Measurements from ENCODE around the gene TMOD1. TPM values are rescaled to one million over a fixed set of nuclear protein-coding genes. Genes with fewer than 3 reads are reported as not detected.

The TMOD1 gene
- total RNA-seq, 1 experiment from 2014 or later = 1.0 TPM

DNA sequence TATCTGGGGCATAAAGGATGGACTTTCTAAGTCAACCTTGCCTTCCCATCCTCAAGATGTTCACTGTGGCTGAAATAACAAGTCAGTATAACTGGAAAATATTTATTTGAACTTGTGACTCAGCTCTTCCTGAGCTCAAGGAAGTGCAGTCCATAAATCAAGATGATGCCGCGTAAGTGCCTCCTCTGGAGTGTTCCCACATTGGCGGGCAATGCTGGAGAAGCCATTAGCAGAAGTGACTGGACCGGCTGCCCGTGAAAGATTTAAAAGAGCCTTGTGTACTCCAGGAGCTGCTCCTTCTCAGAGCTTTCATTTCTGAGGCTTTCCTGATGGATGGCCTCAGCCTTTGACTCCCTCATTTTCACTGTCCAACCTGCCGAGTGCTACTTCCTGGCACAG, 17.4 kb downstream of the TMOD1 start (continued):
- TF ChIP-seq NR2C2 (CRISPR knock-in tag; IDR thresholded peaks at IDR 0.05) = no peak
- TF ChIP-seq SP1 (CRISPR knock-in tag; conservative IDR thresholded peaks at IDR 0.05) = no peak
- TF ChIP-seq, protein P1, sequence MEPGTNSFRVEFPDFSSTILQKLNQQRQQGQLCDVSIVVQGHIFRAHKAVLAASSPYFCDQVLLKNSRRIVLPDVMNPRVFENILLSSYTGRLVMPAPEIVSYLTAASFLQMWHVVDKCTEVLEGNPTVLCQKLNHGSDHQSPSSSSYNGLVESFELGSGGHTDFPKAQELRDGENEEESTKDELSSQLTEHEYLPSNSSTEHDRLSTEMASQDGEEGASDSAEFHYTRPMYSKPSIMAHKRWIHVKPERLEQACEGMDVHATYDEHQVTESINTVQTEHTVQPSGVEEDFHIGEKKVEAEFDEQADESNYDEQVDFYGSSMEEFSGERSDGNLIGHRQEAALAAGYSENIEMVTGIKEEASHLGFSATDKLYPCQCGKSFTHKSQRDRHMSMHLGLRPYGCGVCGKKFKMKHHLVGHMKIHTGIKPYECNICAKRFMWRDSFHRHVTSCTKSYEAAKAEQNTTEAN (CRISPR knock-in tag; IDR thresholded peaks at IDR 0.05) = no peak
- TF ChIP-seq, protein P2, sequence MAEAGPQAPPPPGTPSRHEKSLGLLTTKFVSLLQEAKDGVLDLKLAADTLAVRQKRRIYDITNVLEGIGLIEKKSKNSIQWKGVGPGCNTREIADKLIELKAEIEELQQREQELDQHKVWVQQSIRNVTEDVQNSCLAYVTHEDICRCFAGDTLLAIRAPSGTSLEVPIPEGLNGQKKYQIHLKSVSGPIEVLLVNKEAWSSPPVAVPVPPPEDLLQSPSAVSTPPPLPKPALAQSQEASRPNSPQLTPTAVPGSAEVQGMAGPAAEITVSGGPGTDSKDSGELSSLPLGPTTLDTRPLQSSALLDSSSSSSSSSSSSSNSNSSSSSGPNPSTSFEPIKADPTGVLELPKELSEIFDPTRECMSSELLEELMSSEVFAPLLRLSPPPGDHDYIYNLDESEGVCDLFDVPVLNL (CRISPR knock-in tag; IDR thresholded peaks at IDR 0.05; ENCODE audit: borderline replicate concordance, low read depth) = no peak
- no peak for TF ChIP-seq ELF4 (CRISPR knock-in tag; IDR thresholded peaks at IDR 0.05; ENCODE audit: low read depth)
- TF ChIP-seq TCF7 (CRISPR knock-in tag; IDR thresholded peaks at IDR 0.05; ENCODE audit: low read depth) = no peak
- TF ChIP-seq NFATC4 (CRISPR knock-in tag; IDR thresholded peaks at IDR 0.05) = no peak
- no peak for TF ChIP-seq ESRRA (CRISPR knock-in tag; IDR thresholded peaks at IDR 0.05; ENCODE audit: borderline replicate concordance)

DNA sequence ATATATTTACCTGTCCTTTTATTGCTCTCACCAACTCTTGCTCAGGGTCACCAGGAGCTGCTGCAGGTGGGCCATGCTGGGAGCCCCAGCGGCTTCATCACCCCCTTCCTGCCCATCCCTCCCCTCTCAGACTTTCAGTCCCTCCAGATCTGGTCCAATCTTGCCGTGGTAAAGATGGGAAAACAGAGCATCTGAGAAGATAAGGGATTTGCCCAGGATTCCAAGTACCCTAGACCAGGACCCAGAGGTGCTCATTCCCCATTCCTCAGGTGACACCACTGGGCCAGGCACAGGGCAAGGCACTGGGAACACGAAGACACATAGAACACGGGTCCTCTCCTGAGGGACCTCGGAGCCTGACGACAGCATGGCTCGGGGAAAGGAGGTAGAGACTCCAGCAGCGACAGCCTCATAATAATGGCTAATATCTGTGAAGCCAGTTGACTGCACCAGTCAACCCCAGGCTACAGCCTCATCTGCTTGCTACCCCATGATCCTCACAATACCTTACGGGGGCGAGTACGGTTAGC, 18.0 kb downstream of the TMOD1 start:
- Mint-ChIP-seq H3K4me1 (peaks cover 8% of the 10 kb centered on the region), H3K4me3 (no peak overlapping the region), H3K9me3 (no peaks in the 10 kb centered on the region), H3K27ac (no peak overlapping the region), H3K27me3 (ENCODE audit: low read depth) (no peaks in the 10 kb centered on the region), H3K36me3 (no peaks in the 10 kb centered on the region)
- CTCF ChIA-PET = interaction anchor here (5.2 kb wide), 1 partner anchor 79 kb away, joined by 30 read pairs; no protein-coding TSS in a partner anchor
- ATAC-seq (no peak), DNase-seq (ENCODE audit: low spot score) (no peak)
- POLR2A ChIA-PET = no interaction called here
- TF ChIP-seq ZNF671 (CRISPR knock-in tag; IDR thresholded peaks at IDR 0.05) (no peak), ZNF138 (CRISPR knock-in tag; conservative IDR thresholded peaks at IDR 0.05) (no peak), ZNF263 (CRISPR knock-in tag; IDR thresholded peaks at IDR 0.05; ENCODE audit: low read depth) (no peak), NFE2L1 (CRISPR knock-in tag; IDR thresholded peaks at IDR 0.05) (no peak), ETV6 (CRISPR knock-in tag; IDR thresholded peaks at IDR 0.05) (no peak), RORB (CRISPR knock-in tag; IDR thresholded peaks at IDR 0.05) (no peak), OVOL2 (CRISPR knock-in tag; IDR thresholded peaks at IDR 0.05; ENCODE audit: borderline replicate concordance) (no peak), SMAD3 (CRISPR knock-in tag; IDR thresholded peaks at IDR 0.05; ENCODE audit: borderline replicate concordance) (no peak), TCF7 (CRISPR knock-in tag; IDR thresholded peaks at IDR 0.05; ENCODE audit: low read depth) (no peak), SOX15 (CRISPR knock-in tag; IDR thresholded peaks at IDR 0.05) (no peak)
- TF ChIP-seq, protein P3, sequence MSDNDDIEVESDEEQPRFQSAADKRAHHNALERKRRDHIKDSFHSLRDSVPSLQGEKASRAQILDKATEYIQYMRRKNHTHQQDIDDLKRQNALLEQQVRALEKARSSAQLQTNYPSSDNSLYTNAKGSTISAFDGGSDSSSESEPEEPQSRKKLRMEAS (CRISPR knock-in tag; IDR thresholded peaks at IDR 0.05) = no peak
- TF ChIP-seq, protein P4, sequence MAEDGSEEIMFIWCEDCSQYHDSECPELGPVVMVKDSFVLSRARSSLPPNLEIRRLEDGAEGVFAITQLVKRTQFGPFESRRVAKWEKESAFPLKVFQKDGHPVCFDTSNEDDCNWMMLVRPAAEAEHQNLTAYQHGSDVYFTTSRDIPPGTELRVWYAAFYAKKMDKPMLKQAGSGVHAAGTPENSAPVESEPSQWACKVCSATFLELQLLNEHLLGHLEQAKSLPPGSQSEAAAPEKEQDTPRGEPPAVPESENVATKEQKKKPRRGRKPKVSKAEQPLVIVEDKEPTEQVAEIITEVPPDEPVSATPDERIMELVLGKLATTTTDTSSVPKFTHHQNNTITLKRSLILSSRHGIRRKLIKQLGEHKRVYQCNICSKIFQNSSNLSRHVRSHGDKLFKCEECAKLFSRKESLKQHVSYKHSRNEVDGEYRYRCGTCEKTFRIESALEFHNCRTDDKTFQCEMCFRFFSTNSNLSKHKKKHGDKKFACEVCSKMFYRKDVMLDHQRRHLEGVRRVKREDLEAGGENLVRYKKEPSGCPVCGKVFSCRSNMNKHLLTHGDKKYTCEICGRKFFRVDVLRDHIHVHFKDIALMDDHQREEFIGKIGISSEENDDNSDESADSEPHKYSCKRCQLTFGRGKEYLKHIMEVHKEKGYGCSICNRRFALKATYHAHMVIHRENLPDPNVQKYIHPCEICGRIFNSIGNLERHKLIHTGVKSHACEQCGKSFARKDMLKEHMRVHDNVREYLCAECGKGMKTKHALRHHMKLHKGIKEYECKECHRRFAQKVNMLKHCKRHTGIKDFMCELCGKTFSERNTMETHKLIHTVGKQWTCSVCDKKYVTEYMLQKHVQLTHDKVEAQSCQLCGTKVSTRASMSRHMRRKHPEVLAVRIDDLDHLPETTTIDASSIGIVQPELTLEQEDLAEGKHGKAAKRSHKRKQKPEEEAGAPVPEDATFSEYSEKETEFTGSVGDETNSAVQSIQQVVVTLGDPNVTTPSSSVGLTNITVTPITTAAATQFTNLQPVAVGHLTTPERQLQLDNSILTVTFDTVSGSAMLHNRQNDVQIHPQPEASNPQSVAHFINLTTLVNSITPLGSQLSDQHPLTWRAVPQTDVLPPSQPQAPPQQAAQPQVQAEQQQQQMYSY (CRISPR knock-in tag; IDR thresholded peaks at IDR 0.05) = no peak
- TF ChIP-seq, protein P5, sequence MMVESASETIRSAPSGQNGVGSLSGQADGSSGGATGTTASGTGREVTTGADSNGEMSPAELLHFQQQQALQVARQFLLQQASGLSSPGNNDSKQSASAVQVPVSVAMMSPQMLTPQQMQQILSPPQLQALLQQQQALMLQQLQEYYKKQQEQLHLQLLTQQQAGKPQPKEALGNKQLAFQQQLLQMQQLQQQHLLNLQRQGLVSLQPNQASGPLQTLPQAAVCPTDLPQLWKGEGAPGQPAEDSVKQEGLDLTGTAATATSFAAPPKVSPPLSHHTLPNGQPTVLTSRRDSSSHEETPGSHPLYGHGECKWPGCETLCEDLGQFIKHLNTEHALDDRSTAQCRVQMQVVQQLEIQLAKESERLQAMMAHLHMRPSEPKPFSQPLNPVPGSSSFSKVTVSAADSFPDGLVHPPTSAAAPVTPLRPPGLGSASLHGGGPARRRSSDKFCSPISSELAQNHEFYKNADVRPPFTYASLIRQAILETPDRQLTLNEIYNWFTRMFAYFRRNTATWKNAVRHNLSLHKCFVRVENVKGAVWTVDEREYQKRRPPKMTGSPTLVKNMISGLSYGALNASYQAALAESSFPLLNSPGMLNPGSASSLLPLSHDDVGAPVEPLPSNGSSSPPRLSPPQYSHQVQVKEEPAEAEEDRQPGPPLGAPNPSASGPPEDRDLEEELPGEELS (CRISPR knock-in tag; IDR thresholded peaks at IDR 0.05) = no peak
- TF ChIP-seq, protein P6, sequence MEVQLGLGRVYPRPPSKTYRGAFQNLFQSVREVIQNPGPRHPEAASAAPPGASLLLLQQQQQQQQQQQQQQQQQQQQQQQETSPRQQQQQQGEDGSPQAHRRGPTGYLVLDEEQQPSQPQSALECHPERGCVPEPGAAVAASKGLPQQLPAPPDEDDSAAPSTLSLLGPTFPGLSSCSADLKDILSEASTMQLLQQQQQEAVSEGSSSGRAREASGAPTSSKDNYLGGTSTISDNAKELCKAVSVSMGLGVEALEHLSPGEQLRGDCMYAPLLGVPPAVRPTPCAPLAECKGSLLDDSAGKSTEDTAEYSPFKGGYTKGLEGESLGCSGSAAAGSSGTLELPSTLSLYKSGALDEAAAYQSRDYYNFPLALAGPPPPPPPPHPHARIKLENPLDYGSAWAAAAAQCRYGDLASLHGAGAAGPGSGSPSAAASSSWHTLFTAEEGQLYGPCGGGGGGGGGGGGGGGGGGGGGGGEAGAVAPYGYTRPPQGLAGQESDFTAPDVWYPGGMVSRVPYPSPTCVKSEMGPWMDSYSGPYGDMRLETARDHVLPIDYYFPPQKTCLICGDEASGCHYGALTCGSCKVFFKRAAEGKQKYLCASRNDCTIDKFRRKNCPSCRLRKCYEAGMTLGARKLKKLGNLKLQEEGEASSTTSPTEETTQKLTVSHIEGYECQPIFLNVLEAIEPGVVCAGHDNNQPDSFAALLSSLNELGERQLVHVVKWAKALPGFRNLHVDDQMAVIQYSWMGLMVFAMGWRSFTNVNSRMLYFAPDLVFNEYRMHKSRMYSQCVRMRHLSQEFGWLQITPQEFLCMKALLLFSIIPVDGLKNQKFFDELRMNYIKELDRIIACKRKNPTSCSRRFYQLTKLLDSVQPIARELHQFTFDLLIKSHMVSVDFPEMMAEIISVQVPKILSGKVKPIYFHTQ (CRISPR knock-in tag; IDR thresholded peaks at IDR 0.05) = no peak
- TF ChIP-seq, protein P7, sequence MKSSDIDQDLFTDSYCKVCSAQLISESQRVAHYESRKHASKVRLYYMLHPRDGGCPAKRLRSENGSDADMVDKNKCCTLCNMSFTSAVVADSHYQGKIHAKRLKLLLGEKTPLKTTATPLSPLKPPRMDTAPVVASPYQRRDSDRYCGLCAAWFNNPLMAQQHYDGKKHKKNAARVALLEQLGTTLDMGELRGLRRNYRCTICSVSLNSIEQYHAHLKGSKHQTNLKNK (CRISPR knock-in tag; IDR thresholded peaks at IDR 0.05) = no peak
- TF ChIP-seq, protein P8, sequence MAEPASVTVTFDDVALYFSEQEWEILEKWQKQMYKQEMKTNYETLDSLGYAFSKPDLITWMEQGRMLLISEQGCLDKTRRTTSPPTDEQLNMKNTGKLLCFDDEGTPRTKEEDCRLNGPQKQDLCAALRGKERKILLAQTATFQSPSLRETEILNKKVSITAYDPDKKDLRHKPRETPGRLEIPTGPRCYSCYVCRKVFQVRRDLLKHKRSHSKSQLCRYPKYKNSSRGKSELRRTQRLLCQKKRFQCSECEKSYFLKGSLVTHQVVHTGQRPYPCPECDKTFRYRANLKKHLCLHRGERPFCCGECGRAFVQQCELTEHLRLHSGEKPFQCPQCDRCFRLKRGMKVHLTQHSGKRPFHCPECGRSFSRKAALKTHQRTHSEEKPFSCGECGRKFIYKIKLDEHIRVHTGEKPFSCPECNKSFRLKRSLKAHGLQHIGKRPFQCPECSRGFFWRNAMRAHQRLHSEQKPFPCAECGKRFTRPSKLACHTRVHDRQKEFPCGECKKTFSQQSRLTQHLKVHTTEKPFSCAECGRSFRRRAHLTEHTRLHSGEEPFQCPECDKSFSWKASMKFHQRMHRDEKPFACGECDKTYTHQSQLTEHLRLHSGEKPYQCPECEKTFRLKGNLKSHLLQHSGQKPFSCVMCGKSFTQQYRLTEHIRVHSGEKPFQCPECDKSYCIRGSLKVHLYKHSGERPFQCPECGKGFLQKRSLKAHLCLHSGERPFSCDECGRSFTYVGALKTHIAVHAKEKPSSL (CRISPR knock-in tag; conservative IDR thresholded peaks at IDR 0.05) = no peak

Measured in WTC11 (cell line).